ENCODE results near the gene PODNL1. TPM values are rescaled to one million over a fixed set of nuclear protein-coding genes. Genes with fewer than 3 reads are reported as not detected.

PODNL1 gene, protein sequence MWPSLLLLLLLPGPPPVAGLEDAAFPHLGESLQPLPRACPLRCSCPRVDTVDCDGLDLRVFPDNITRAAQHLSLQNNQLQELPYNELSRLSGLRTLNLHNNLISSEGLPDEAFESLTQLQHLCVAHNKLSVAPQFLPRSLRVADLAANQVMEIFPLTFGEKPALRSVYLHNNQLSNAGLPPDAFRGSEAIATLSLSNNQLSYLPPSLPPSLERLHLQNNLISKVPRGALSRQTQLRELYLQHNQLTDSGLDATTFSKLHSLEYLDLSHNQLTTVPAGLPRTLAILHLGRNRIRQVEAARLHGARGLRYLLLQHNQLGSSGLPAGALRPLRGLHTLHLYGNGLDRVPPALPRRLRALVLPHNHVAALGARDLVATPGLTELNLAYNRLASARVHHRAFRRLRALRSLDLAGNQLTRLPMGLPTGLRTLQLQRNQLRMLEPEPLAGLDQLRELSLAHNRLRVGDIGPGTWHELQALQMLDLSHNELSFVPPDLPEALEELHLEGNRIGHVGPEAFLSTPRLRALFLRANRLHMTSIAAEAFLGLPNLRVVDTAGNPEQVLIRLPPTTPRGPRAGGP
- 0.38 TPM in 1 of 2 replicates, not detected in the other for total RNA-seq

DNA sequence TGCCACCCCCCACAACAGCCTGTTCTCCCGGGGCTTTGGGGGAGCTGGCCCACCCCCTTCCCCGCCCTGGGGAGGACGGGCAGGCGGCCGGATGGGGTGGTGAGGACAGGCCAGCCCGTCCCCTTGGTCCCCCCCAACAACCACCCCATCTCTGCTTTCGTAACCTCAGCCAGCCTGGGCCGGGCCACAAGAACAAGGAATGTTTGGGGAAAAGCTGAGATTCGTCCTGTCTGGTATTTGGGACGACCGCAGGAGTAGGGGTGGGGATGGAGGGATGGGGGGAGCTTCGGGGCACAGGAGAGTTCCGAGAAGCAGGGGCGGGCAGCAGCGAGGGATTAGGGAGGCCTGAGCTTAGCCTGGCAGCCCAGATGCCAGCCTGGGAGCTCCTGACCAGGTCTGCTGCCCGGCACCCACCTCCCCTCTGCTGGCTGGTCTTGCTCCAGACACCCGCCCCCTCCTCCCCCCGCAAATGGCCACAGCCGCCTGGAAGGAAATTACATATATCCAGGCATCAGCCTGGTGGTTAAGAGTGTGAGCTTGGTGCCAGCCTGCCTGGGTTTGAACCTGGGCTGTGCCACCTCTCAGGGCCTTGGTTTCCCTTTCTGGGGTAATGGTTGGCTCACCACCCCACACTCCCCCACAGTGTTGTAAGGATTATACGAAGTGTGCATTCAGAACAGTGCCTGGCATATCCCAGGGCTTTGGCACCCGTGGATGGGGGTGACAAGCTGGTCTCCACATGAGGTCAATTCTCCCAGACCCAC lies at the start of gene PODNL1:
Gene PODNL1 (minus strand): TSS at position 117 of the 764 bp plus-strand sequence. CDS start 236 bp downstream, outside the sequence.
- DNase-seq (ENCODE audit: low read depth) (peak; percentile 12), FAIRE-seq (no peak)
- H3K36me3 ChIP-seq (ENCODE audit: control insufficient read depth, insufficient read depth, low read length) = no peaks in the 10 kb centered on the region
- TF ChIP-seq, protein P1, sequence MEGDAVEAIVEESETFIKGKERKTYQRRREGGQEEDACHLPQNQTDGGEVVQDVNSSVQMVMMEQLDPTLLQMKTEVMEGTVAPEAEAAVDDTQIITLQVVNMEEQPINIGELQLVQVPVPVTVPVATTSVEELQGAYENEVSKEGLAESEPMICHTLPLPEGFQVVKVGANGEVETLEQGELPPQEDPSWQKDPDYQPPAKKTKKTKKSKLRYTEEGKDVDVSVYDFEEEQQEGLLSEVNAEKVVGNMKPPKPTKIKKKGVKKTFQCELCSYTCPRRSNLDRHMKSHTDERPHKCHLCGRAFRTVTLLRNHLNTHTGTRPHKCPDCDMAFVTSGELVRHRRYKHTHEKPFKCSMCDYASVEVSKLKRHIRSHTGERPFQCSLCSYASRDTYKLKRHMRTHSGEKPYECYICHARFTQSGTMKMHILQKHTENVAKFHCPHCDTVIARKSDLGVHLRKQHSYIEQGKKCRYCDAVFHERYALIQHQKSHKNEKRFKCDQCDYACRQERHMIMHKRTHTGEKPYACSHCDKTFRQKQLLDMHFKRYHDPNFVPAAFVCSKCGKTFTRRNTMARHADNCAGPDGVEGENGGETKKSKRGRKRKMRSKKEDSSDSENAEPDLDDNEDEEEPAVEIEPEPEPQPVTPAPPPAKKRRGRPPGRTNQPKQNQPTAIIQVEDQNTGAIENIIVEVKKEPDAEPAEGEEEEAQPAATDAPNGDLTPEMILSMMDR (IDR thresholded peaks at IDR 0.05; ENCODE audit: insufficient read depth, low read length, severe bottlenecking) = no peak
- no peaks in the 10 kb centered on the region for H3K27me3 ChIP-seq (ENCODE audit: control insufficient read depth, insufficient read depth, low read length)
- H3K4me3 ChIP-seq (ENCODE audit: low read depth, low read length) = peak within 1 kb of the TSS; percentile 1

DNA sequence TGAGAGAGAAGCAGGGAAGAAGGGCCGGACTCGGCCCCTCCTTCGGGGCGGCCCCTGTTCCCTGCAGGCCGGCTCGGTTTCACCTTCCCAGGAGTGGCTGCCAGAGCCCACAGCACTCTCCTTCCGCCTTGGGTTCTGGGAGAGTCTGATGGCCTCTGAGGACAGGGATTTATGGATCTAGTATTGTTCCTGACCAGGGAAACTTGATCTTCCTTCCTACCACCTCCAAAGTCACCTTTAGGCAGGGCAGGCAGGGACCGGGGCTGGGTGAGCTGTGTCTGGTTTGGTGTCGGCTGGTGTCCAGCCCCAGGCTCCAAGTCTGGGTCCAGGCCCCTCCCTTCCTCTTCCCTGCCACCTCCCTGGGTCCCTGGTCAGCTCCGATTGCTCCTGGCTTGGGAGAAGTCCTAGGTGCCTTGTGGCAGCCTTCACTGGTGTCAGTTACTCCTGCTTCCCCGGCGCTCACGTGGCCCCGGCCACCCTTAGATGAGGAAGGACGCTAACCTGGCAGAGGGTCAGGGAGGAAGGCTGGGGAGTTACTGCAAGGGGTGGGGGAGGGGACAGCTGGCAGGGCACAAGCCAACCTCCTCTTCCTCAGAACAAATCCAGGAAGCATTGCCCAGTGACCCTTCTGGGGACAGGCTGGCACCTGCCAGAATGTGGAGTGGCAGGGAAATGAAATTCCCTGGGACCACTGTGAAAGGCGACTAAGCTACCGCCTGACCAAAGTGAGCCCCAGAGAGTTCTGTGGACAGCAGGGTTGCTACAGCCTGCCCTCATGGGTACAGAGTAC lies 49.1 kb upstream of the PODNL1 start:
- peaks cover 5% of the 10 kb centered on the region for H3K36me3 ChIP-seq (ENCODE audit: control insufficient read depth, insufficient read depth, low read length)
- H3K27me3 ChIP-seq (ENCODE audit: control insufficient read depth, insufficient read depth, low read length) = no peaks in the 10 kb centered on the region
- FAIRE-seq (no peak), DNase-seq (ENCODE audit: low read depth) (no peak)
- TF ChIP-seq, protein P1 (IDR thresholded peaks at IDR 0.05; ENCODE audit: insufficient read depth, low read length, severe bottlenecking) = no peak
- H3K4me3 ChIP-seq (ENCODE audit: low read depth, low read length) = no peak overlapping the region

DNA sequence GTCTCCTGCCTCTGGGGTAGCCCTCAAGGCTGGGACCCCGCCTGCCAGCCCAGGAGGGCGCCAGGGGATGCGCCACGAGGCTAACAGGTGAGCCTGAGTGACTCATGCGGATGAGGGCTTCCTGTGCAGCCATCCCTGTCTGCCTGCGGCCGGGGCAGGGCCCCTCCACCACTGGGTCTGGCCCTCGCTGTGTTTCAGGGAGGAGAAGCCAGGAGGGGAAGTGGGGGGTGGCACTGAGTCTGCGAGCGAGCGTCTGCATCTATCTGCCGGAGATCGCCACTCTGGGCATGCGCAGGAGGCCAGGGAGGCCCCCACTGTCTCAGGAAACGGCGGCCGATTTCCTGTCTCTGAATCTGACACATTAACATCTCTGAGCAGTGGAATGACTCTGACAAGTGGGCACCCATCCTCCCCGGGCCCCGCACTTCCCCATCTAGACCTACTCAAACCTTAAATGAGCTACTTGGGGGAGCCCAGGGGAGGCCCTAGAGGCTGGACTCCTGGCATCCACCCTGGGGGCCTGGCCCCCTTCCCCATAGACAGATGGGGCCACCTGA lies 48.2 kb upstream of the PODNL1 start:
- Histone ChIP-seq H3K36me3 (ENCODE audit: control insufficient read depth, insufficient read depth, low read length) (peaks cover 5% of the 10 kb centered on the region), H3K4me3 (ENCODE audit: low read depth, low read length) (no peak overlapping the region), H3K27me3 (ENCODE audit: control insufficient read depth, insufficient read depth, low read length) (no peaks in the 10 kb centered on the region)
- TF ChIP-seq, protein P1 (IDR thresholded peaks at IDR 0.05; ENCODE audit: insufficient read depth, low read length, severe bottlenecking) = no peak
- no peak for FAIRE-seq
- no peak for DNase-seq (ENCODE audit: low read depth)

DNA sequence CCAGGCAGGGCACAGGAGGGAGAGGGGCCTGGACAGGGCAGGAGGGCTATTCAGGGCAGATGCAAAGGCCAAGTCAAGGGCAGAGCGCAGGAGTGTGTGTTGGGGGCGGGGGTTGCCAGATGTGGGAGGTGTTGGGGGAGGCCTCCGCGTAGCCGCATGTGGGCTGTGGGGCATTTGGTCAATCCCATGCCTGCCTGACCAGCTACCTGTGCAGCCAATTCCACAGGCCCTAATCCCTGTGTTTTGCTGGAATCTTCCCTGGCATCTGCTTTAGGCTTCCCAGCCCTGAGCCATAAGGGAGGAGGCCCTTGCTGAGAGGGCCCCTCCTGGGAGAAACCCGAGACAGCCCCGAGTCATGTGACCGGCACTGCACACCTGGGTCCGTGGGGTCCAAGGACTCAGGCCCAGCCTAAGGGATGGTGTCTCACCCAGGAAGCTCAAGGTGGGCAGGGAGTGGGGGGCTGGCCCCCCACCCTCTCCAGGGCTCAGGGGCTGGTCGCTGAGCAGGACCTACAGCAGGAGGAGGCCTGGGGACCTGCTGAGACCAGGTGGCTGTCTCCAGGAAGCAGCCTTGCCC lies 47.6 kb upstream of the PODNL1 start:
- FAIRE-seq (no peak), DNase-seq (ENCODE audit: low read depth) (no peak)
- Histone ChIP-seq H3K4me3 (ENCODE audit: low read depth, low read length) (no peak overlapping the region), H3K27me3 (ENCODE audit: control insufficient read depth, insufficient read depth, low read length) (no peaks in the 10 kb centered on the region), H3K36me3 (ENCODE audit: control insufficient read depth, insufficient read depth, low read length) (peaks cover 3% of the 10 kb centered on the region)
- TF ChIP-seq, protein P1 (IDR thresholded peaks at IDR 0.05; ENCODE audit: insufficient read depth, low read length, severe bottlenecking) = no peak
